Body of pancreas (tissue), 4 donors: Measurements from ENCODE around the gene CACUL1.

ENCODE experiments used
- CTCF ChIP-seq, 7 experiments: fragments of 450-650 bp in 4 of 7; fragments of 200-600 bp in 3 of 7; sonication (generic) in 3 of 7; IDR thresholded peaks; one replicate each; pipeline ENCODE4 v1.5.1; 2016 to 2019; ENCODE audit warnings: antibody characterized with exemption in 7 of 7
- POLR2A ChIP-seq, 3 donors: fragments of 450-650 bp; IDR thresholded peaks; one replicate each; pipeline ENCODE4 v1.6.1; 2016; ENCODE audit warnings: antibody characterized with exemption in 3 of 3, mild to moderate bottlenecking in 2 of 3

GRCh38 chr10:118628397-118628796 lies 126.4 kb downstream of the CACUL1 start:
- TF ChIP-seq CTCF (IDR thresholded peaks at IDR 0.05) (no peak), POLR2A (IDR thresholded peaks at IDR 0.05) (no peak)
